NK-92 treated with Interleukin-12 subunit alpha and Interleukin-12 subunit beta, amount 100 ng/mL, for 24 hours (cell line): Measurements from ENCODE around the gene RNF14.
A peak's percentile ranks its signal among the peaks of the same experiment; 100 is the strongest.
"Not testable (repeated sequence)": the region's sequence is repeated elsewhere in the genome, so short reads cannot be mapped to it uniquely, and the experiment has no call there.

Source experiments
- DNase-seq: peaks from one replicate; lab custom pipeline; 2025; lab: John Stamatoyannopoulos, UW

The RNF14 gene

DNA sequence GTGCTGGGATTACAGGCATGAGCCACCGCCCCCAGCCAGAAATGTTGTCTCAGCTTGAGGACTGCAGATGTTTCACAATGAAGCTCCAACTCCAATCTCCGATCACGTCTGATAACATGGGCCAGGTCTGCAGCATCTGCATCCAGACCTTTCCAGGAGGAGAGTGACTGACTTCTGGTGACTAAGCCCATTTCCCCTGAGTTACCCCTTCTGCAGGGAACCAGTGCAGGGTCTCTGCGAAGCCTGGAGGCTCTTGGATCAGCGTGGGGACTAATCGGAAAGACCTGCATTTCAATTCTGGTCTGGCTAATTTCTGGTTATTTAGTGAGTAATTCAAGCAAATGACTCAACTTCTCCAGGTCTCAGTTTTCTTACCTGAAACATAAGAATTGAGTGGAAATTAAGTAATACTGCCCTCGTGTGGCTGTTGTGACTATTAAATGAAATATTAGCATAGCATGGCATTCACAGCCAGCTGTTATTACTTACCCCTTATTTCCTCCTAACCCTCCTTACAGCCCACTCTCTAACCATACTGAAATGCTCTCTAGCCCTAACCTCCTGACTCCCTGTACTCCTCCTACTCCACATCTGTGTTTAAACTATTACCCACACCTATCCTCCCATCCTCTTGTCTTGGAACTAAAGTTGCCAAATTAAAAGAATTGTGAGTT lies 46.1 kb downstream of the RNF14 start:
- peak; percentile 22 for DNase-seq

DNA sequence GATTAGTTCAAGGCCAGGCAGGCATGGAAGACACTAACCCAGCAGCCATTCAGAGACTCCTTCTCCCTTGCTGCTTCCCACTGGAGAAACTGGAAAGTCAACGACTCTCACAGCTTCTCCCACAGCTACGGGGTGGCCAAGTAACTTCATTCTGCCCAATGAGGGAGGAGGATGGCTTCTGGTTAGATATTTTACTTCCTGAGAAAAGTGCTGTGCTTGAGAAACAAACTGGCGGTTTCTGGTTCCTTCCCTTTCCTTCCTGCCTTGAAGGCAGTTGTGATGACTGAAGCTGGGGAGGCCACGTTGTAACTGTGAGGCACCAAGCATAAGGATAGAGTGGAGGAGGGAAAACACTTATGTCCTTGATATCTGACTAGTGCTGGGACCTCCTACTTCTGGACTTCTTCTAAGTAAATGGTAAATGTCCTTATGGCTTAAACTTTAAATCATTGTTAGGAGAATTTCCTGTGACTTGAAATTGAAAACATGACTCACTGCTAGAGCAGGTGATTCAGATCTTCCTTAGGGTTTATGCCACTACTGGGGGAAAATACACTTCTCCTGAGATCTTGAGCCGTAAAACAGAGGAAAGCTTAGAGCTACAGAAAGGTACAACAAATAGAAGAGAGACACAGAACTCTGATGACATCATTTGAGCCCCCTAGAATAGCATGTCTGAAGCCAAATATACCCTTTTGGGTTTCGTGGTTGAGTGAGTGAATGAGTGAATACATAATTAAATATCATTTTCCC lies 47.1 kb downstream of the RNF14 start:
- DNase-seq: peak; percentile 50

GRCh38 chr5:142016556-142016955 lies 47.7 kb downstream of the RNF14 start:
- DNase-seq: no peak

DNA sequence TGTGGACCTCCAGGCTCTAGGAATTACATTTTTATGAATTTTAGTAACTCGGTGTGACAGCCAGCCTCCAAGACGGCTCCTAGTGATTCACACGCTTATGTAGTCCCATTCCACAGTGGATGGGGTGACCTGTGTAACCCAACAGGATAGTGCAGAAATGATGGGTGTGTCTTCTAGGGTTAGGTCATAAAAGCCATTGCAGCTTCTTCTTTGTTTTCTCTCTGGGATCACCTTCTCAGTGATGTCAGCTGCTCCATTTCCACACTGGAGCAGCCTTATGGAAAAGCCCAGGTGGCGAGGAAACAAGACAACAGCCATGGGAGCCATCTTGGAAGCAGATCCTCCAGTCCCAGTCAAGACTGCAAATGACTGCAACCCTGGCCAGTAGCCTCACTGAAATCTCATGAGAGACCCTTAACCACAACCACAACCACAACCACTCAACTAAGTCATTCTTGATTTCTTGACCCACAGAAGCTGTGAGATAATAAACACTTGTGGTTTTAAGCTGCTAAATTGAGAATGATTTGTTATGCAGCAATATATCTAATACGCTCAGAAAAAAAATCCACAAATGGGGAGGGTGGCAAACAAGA lies 49.0 kb downstream of the RNF14 start:
- DNase-seq: peak; percentile 63

- DNase-seq: no peak
Observed at GRCh38 chr5:142020122-142020659, 51.3 kb downstream of the RNF14 start.

GRCh38 chr5:142023836-142024235 lies 54.9 kb downstream of the RNF14 start:
- no peak for DNase-seq

DNA sequence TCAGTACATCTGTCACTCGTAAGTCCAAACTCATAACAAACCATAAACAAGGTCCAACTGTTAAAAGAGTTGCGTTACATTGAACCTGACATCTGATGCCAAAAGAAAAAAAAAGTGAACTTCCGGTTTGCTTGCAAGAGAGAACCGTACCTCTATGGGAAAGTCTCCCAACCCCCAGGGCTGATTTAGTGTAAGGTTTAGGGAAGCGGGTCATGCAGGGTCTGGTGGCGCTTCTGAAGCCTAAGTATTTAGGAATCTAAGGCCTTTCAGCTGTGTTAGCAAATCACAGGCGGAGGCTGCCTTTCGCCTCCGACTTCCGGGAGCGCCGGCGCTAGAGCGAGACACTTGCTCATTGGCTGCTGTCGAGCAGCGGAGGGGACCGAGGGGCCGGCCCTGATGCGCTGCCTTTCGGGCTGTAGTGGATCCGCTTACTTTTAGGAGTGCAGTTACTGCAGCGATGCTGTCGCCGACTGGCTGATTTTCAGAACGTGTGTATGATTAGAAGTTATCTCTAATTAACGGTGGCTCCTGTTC lies 55.9 kb downstream of the RNF14 start:
- DNase-seq: peak; percentile 90

DNA sequence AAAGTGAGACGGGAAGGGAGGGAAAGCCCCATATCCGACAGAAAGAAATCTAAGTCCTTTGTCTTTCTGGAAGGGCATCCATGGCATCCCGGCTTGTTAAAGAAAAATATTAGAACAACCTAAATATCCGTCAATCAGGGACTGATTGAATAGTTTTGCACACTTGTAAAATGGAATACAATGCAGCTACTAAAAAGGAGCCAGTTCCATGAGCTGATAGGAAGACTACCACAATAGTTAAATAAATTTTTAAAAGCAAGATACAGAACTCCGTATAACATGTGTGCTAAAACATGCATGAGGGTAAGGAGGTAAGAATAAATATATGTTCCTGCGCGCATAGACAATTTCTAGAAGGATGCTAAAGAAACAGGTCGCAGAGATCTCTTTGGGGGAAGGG lies 56.7 kb downstream of the RNF14 start:
- no peak for DNase-seq

DNA sequence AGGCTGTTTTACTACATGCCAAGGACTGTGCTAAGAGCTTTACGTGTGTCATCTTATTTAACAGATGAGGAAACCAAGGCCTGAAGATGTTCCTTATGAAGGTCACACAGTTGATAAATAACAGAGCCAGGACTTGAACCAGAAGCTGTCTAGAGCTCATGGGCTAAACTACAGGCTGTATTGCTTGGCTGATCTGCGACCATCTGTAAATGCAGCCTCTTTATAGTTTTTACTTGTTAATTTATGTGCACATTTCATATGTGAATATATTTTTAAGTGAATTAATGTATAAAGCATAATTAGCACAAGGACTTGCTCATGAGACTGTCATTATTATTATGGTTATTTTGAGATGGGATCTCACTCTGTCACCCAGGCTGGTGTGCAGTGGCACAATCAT lies 63.2 kb downstream of the RNF14 start:
- no peak for DNase-seq

DNA sequence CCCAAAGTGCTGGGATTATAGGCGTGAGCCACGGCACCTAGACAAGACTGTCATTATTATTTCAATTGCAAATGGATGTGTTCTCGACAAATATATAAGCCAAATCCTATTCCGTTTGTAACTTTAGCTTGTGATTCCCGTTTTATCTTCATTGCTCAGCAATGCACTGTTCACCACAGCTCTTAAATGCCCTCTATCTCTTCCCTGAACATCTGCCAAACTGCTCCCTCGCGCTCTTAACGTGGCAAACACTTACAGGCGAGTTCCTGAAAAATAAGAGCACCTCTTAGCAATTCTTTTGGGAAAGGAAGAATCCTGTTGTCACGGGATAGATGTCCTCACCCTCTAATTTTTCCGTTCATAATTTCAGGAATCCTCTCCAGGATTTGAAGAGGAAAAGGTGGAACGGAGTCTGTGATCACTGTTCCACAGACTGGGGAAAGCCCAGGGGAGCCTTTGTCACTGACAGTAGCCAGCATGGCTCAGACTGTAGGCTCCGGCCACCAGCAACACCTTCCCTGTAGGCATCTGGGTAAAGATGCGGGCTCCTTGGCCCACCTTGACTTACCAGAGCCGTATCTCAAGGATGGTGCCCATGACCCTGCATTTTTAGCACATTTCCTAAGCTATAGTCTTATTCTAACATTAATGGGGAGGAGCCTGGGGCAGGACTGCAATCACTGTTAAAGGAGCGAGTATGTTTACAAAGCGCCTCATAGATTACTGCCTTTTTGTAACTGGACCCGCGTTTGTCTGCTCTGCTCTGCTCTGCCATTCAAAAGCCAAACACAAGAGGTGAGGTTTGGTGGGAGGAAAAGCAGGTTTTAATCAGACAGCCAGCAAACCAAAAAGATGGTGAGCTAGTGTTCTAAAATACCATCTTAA lies 64.1 kb downstream of the RNF14 start:
- DNase-seq: no peak

- not testable (repeated sequence) for DNase-seq
Observed at GRCh38 chr5:142033632-142034567, 65.0 kb downstream of the RNF14 start.

- no peak for DNase-seq
Observed at GRCh38 chr5:142034994-142035393, 66.1 kb downstream of the RNF14 start.

DNA sequence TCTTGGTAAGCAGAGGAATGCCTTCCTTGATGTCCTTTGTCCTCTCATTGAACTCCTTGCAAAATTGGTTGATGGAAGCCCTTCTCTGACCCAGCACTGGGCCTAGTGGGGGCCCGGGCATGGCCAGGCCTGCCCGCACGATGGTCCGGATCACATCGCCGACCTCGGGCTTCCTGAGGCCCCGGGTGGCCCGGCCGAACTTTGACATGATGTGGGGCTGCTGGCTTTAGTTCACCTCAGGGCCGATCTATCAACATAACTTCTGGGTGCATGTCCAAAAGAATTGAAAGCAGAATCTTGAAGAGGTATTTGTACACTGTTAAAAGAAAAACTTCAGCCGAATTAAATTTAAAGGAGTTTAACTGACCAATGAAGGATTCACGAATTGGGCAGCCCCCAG lies 68.0 kb downstream of the RNF14 start:
- DNase-seq: no peak

DNA sequence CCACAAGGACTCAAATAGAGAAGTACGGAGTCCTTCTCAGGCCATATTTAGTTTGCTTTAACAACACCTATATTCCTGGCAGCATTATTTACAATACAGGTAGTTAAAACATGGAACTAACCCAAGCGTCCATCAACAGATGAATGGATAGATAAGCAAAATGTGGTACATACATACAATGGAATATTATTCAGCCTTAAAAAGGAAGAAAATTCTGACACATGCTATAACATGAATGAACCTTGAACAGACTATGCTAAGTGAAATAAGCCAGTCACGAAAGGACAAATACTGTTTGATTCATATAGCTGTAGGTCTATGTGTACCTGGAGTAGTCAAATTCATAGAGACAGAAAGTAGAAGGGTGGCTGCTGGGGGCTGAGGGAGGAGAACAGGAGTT lies 68.7 kb downstream of the RNF14 start:
- not testable (repeated sequence) for DNase-seq

GRCh38 chr5:142038735-142039134 lies 69.8 kb downstream of the RNF14 start:
- DNase-seq: no peak
